ENCODE measurements around the gene LTC4S.

- TF ChIP-seq CTCF (IDR thresholded peaks at IDR 0.05; ENCODE audit: extremely low read depth in 1 of 2, insufficient read depth in 1 of 2, low read depth in 1 of 2, low read length in 2 of 2) (no peak), POLR2A (IDR thresholded peaks at IDR 0.05; ENCODE audit: low read depth, low read length) (no peak)
These were observed 46.5 kb downstream of the LTC4S start for GRCh38 chr5:179840321-179840720.

All from endothelial cell of umbilical vein (primary cell).